KG1 (cell line): ENCODE data around the gene NTNG1.

Experiments
- DNase-seq: peaks from one replicate; lab custom pipeline; 2025; lab: John Stamatoyannopoulos, UW

NTNG1 gene

DNA sequence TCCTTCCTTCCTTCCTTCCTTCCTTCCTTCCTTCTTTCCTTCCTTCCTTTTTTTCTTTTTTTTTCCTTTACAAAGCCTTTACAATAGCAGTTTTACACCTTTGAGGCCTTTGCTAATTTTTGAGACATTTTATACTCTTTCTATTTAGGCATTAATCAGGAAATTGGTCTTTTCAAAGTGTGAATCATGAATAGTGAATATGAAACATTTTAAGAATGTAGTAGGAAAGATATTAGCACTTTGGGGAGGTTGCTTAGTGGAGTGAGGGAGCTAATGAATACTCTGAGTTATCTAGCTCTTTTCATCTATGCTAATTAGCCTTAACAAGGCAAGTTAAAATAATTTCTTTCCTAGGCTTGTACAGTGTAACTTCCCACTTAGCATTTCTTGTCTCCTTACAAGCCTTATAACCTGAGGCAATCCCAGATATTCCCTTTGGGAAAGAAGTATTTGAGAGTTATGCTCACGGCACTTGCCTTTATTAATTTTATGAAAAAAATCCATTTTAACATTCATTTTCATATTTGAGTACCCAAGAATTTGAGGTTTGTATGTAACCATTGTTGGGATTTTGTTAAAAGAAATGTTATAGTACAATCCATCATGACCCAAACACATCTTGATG is 122.6 kb downstream of the NTNG1 start:
- DNase-seq: no peak

DNA sequence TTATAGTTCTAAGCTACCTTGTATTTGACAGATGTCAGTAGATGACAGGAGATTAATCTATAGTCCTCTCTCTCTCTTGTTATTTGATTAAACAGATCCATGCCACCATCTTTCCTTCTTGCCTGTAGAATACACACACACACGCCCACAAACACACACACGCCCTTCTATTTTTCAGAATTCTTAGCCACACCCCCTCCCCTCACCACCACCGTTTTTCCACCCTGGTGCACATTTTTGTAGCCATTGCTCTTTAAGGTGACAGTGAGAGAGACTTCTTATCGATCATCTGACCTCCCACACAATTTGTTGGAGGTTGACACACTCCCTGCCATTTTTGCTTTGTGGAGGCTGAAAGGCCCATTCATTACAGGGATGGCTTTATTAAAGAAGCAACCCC is 123.2 kb downstream of the NTNG1 start:
- DNase-seq: no peak

DNA sequence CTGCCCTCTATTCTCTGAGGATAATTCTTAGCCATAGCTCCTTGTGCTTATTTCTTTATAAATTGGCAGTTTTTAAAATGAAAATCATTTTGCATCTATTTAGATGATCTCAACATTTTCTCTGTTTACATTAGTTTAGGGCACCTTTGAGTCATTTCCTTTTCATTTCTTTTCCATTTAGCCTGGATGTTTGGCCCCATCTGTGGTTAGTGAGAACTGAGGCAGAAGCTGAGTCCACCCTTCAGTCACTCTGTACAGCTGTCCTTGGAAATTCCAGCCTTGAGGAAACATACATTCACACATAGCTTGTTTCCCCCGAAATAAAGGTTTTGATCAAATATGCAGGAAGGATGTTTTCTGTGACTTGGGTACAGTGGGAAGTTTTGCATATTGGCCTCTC is 123.7 kb downstream of the NTNG1 start:
- DNase-seq: no peak

DNA sequence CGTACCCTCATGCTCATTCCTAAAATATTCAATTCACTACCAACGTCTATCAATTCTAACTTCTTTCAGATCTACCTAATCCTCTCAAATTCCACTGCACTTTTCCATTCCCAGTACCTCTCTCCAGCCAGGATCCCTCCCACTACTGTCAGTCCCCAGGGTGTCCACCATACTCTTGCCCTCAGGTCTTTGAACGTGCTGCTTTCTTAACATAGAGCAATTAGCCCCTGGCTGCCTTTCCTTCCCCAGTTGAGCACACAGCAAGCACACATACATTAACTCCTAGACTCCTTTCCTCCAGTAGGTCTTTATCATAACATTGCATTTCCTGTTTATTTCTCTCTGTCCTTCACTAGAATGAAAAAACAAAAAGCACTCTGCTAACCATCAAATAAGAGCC is 126.7 kb downstream of the NTNG1 start:
- no peak for DNase-seq

DNA sequence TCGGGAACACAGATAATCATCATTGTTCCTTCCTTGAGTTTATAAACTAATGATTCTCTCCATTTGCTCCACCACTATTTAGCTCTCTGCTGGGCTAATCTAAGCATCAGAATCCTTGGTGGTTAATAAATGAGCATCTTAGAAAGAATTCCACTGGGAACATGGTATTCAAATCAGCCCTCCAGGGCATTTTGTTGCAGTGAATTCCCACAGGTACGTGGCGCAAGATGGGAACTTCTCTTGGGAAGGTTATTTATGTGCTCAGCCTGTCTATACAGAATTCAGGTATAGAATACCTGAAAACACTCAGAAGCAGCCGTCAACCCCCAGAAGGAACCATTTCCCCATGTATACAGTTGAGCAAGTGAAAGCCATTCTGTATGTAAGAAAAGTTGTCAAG is 131.5 kb downstream of the NTNG1 start:
- no peak for DNase-seq

DNA sequence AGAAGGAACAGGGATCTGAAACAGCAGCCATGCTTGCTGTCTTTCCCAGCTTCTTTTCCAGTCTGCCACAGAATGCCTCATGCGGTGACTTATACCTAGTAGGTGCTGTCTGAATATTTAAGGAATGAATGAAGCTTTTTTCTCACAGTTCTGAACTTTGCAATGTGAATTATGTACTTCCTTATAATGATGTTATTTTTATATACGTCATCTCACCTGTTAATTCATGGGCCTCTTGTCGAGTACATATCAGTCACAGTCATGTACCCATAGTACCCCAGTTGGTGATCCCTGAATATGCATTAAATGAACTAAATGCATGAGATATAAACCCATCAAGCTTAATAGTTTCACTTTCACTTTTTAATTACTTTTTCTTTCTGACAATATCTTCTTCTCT is 132.7 kb downstream of the NTNG1 start:
- no peak for DNase-seq

DNA sequence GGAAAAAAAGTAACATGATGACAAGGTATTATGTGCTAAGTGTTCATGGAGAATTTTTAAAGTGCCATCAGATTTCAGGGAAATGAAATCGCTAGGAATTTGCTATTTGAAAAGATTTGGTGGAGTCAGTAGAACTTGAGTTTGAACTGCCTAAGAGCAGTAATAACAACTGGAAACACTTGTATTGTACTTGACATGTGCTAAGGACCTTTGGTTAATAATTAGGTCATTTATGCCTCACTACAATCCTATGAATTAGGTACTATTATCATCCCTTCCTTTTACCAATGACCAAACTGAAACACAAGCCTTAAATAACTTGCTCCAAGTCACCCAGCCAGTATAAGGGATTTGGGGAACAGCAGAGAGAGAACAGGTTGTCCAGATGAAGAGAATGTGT is 133.4 kb downstream of the NTNG1 start:
- no peak for DNase-seq

DNA sequence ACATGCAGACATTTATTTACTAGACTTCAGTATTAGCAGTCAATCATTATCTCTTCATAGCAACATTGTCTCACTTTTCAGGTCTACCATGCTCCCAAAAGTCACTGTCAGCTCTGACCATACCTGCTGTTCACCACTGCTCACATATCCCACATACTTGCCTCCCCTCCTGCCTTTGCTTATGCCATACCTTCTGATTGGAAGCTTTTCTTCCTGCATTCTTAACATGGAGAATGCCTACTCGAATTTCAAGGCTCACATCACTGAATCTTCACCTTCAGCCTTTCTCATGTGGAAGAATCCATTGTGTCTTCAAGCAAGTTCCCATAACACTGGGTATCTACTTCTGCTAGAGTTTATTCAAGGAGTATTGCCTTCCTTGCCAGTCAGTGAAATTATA is 135.4 kb downstream of the NTNG1 start:
- no peak for DNase-seq

DNA sequence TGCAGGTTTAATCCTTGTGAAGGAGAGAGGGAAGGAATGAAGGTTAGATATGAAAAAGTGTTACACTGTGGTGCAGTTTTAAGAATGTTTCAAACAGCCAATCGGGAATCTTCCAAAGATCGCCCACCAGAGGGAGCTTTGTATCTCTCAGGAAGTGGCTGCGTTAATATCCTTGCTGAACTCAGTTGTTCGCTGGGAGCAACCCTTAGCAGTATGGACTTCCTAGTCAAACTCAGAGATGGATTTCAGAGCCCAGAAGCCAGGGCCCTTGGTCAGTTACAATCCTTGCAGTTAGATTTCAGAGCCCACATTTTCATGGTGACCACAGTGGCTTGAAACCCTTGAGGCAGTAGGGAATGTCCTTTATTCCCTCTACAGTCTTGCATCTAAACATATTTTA is 136.2 kb downstream of the NTNG1 start:
- no peak for DNase-seq

DNA sequence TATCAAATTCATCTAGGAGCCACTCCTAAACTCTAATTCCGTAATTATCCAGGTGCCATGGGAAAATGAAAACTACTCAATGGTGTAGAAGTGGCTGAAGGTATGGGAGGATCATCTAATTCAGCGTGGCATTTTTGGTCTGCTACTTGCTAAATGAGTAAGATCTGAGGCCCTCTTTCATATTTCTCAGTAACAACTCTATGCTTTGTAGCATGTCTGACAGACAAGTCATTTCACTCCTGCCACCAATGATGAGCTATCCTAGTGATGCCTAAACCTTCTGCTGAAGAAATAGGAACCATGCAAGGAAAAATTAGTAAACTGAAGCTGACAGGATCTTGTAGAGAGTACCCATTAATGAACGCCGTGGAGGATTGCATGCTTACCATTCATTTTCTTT is 145.3 kb downstream of the NTNG1 start:
- no peak for DNase-seq

DNA sequence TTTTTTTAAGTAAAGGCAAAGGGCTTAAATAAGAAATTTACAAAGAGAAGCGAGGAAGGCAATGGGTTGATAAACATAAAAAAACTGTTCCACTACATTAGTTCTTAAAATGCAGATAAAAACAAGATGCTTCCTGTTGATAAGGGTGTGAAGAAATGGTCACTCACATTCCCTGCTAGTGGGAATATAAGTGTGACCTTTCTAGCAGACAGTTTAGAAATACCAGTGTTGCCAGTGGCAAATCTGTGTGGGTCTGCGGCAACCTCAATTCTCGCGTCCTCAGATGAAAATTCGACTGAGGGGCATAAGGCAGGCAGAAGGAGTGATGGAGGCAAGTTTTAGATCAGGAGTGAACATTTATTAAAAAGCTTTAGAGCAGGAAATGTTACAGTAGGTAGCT is 151.1 kb downstream of the NTNG1 start:
- DNase-seq: no peak

DNA sequence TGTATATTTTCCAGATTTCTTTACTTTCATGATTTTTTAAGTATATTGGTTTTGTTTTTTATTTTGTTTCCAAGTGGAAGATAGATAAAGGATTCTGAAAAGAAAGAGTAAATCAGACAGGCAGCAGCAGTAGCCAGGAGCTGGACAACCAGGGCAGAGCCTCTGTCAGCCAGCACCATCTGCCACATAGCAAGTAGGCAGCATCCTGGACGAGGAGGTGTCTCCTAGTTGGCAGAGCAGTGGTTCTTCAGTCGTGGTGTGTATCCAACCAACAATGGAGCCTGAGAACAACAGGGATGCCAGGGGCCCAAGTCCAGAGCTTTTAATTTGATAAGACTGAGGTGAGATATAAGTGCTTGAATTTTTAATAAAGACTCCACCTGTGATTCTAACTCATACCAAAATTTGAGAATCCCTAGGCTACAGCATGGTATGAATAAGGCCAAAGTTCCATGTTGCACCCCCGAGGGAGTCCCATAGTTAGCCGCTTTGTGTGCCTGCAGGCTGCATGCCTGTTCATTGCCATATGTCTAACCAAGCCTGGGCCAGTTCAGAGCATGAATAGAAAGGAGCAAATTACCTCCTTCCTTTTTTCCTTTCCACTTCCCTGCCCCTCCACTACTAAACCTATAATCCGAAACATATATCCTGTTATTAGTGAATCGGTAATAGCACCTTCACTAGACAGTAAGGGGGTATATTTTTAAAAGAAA is 153.2 kb downstream of the NTNG1 start:
- no peak for DNase-seq

DNA sequence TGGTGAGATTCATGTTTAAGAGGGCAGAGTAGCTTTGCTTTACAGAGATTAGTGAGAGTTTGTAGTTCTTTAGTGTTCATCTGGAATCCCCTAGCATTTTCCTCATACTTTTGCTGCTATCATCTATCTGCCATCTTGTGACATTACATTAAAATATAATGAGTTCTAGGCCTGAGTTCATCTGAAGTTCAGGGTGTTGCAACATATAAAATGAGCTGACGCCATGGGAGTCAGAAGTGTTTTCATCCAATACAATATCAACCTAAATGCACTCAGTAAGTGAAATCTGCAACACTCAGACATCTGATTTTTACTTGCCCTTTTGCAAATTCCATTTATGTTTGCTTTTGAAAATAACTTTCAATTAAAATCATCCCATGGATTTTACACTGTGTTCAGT is 153.8 kb downstream of the NTNG1 start:
- no peak for DNase-seq

DNA sequence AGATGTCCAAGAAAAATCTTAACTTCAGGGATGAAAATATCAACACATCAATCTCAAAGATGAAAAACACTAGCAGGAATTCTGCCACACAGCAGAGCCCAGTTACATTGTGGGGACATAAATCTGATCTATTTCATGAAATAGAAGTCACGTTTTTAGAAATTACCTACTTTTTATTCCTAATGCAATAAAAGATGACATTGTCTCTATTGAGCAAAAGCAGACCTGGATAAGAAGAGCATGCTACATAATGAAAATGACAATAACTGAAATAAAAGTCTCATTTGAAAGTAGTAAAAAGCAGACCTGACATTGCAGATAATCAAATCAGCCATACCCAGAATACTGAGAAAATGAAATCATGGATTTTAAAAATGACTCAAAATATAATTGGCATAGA is 156.8 kb downstream of the NTNG1 start:
- no peak for DNase-seq

DNA sequence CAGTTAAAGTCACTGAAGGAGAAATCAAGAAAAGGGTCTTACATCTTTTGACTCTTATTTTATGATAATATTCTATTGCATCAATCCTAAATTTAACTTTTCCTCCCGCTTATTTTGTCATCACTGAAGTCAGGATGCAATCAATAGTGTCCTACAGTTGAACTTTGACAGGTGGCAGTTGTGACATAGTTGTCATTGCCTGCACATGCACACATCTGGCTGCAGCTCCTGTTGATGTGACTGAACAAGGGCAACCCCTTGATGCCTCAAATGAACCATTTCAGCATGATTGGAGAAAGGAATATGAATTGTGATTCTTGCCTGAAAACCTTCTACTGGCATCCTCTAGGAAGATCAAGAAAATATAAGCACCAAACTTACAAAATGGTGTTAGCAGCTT is 157.7 kb downstream of the NTNG1 start:
- no peak for DNase-seq

DNA sequence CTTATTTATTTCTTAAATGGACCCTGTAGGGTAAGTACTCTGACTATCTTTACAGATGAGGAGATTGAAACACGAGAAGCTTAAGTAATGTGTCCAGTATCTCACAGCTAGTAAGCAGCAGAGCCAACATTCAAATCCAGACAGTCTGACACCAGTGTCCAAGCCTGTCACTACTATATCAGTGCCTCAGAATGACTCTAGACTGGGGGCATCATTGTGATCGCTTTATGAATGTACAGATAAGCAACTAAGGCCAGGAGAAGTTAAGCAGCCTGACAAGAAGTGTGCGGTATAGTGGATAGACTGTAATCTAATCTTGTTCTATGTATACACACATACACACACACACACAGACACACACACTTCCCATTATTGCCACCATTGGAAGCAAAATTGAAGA is 158.7 kb downstream of the NTNG1 start:
- DNase-seq: no peak

DNA sequence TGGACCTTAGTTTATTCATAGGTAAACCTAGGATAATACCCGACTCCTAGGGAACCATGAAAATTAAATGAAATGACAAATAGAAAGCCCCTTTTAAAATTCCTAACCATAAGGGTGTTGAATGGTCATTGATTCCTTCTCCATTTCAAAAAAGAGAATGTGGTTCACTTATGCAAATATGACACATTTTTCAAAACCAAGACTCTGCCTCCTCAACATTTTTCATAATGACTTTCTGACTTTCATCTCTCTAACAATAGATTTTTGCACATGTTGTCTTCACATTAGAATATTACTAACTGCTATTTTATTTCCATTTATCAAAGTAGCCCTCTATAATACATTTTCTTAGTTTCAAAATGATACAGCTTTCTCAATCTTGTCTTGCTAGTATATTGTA is 169.1 kb downstream of the NTNG1 start:
- no peak for DNase-seq

DNA sequence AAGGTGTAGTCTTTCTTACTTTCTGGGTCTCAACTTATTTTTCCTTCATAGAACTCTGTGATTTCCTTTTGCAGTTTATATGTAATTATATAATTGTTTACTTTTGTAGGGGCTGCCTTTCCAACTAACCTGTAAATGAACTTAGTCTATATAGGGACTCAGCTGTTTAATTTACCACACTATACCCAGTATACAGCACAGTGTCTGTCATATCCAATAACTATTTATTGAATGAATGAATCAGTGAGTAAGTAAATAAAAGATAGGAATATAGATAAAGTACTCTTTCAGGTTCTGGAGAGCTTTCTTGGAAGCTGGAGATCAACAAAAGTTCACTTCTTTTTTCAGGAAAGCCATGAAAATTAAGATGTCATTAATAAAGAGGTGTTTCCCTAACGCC is 174.8 kb downstream of the NTNG1 start:
- no peak for DNase-seq

DNA sequence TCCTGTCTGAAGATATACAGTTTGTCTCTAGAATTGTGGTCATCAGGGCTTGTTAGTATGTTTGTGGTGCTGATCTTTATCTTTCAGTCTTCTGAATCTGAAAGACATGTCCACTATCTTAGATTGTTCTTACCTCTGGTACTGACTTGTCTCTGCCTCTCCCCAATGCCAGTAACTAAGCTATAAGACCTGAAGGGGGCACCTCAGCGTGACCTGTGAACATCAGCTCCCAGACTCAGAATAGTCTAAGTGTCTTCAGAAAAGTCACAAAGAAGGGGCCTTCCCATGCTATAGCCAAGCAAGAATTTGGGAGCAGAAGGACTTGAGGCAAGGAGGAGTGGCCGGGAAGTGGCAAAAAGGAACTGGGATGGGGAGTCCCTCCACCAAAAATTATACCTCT is 178.1 kb downstream of the NTNG1 start:
- DNase-seq: no peak

DNA sequence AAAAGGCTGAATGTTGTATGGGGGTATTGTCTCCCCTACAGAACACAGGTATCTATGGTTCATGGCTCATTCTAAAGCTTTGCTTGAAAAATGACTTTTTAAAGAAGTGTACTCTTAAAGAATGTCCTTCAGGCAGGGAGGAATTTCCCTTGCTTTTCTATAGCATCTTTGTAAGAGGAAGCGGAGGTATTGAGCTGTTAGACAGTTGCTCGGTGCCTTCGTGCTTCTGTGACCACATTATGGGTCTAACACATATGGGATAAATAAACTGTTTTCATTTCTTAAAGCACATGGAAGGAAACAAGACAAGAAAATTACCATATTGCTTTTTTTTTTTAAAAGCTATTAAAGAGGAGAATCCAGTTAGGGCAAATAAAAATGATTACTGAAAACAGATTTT is 182.9 kb downstream of the NTNG1 start:
- DNase-seq: no peak

DNA sequence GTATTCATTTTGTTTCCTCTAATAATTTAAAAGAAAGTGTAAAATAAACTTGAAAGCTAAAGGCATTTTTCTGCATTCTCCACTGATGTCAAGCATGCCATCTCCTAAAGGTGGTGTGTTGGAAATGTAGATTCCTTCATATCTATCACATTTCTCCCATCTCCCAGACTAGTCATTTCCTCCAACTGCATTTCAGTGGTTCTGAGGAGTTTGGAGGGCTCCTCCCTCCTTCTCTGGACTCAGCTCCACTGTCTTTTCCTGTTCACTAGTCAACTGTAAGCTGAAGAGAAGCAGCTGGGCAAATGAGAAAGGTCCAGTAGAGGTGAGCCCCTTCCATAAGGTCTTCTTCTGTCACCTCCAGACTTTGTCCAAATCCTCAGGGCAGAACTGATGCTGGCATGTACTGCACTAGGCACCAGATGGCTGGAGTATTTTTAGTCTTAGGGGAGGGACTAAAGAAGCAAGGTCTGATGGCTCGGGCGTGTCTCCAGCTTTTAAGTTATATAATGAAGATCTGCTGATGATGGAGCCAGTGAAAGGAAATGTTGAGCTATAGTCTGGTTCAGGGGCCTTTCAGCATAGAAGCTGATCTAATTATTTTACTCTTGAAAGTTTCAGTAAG is 186.1 kb downstream of the NTNG1 start:
- no peak for DNase-seq

DNA sequence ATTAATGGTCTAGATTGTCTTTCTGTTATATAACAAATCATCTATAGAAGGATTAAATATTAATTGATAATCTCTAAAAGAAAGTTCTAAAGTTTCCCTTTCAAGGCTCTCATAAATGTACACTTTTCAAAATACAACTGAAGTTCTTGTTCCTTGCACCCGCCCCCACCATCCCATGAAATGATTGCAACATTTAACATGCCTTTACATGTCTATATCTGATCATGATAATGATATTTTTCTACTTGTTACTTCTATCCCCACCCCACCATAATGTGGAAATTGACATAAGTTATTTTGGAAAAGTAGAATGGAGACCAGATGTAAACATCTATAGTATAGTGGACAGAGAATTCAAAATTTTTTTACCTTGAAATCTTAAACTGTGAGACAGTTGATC is 186.6 kb downstream of the NTNG1 start:
- no peak for DNase-seq

DNA sequence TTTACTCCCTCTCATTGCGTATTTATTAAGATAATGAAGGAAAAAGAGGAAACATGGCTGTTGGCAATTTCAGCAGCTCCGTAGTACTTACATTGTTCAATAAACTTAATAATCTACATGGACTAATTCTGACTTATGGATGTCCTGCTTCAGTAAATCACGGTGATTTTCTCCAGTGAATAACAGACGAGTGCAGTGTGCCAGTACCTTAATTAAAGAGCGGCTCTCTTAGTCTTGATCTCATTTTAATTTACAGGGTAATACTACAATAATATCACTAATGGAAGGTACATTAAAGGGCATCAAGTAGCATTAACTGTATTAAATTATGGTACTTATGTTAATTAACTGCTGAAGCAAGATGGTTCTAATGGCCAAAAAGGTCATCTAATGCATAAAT is 187.2 kb downstream of the NTNG1 start:
- no peak for DNase-seq

DNA sequence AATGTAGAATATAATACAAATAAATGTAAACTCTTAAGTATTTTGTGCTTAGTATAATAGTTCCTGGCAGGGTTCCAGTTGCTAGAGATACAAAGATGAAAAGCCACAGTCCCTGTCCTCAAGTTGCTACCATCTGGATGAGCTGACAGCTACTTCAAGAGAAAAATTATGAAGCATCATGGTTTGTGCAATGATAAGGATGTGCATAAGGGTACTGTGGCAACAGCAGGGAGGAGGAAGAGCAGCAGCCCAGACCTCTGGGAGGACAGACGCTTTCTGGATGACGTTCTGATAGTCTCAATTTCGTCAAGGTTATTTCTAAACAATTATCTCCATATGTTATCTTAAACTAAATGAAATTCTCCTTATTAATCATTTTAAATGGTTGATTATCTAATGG is 198.9 kb downstream of the NTNG1 start:
- DNase-seq: no peak
